ENCODE measurements around the gene APOC4.

- TF ChIP-seq EZH2phosphoT487 (IDR thresholded peaks at IDR 0.05; ENCODE audit: insufficient read depth, low read depth) (no peak), EZH2 (IDR thresholded peaks at IDR 0.05; ENCODE audit: insufficient read depth, poor library complexity, severe bottlenecking) (no peak)
Measured at GRCh38 chr19:44924243-44924725, 17.8 kb upstream of the APOC4 start.
